GM13976 (cell line): ENCODE results near the gene ZCCHC2.

Source experiments
- DNase-seq: peaks from one replicate; pipeline ENCODE4 v3.0.0; 2012; ENCODE audit warnings: low spot score
- CTCF ChIP-seq: IDR thresholded peaks from 2 replicates; pipeline ENCODE4 v1.5.1; 2012; ENCODE audit warnings: borderline replicate concordance, mild to moderate bottlenecking; ENCODE audit not compliant: insufficient read depth; ENCODE audit errors: extremely low read depth, missing control alignments, control extremely low read depth
- in situ Hi-C: fragments of 300-500 bp; cut with MboI; formaldehyde crosslinking; loops from one replicate; pipeline ENCODE4 v1.12.0; 2022; ENCODE audit warnings: low sequenced_read_pairs, mixed read lengths, inconsistent platforms; ENCODE audit not compliant: unreplicated experiment

Gene ZCCHC2

GRCh38 chr18:62519684-62520083 is 3.1 kb upstream of the ZCCHC2 start:
- no peak for TF ChIP-seq CTCF
- in situ Hi-C loops: no loop called here
- DNase-seq: no peak

- in situ Hi-C loops: no loop called here
- TF ChIP-seq CTCF: no peak
- DNase-seq: no peak
These were observed 1.7 kb upstream of the ZCCHC2 start for GRCh38 chr18:62521082-62521481.

- DNase-seq: no peak
- in situ Hi-C loops: no loop called here
- no peak for TF ChIP-seq CTCF
These were observed 1.2 kb upstream of the ZCCHC2 start for GRCh38 chr18:62521593-62521992.

GRCh38 chr18:62522178-62522503 is 684 bp upstream of the ZCCHC2 start:
- in situ Hi-C loops: no loop called here
- no peak for DNase-seq
- TF ChIP-seq CTCF: no peak

GRCh38 chr18:62523255-62523588 is 397 bp downstream of the ZCCHC2 start:
- TF ChIP-seq CTCF: no peak
- DNase-seq: peak; percentile 91
- in situ Hi-C loops: no loop called here

GRCh38 chr18:62523631-62524439 is 1.0 kb downstream of the ZCCHC2 start:
- in situ Hi-C loops: no loop called here
- no peak for TF ChIP-seq CTCF
- peak; percentile 42 for DNase-seq
